K562 (cell line): ENCODE results near the gene NRF1. TPM values are rescaled to one million over a fixed set of nuclear protein-coding genes. Genes with fewer than 3 reads are reported as not detected.

Source experiments
- ATAC-seq: fragments of 200-7000 bp; cut with Tn5 transposase; 3 replicates; pipeline ENCODE4 v1.9.1; 2020; ENCODE audit warnings: moderate library complexity
- BruUV-seq: library from RNA; stranded (reverse); fragments of 400-500 nt; replicated peaks from 2 replicates; lab custom pipeline; 2021; lab: Mats Ljungman, UMichigan
- CTCF ChIA-PET: fragments of 300-600 bp; formaldehyde crosslinking; extraction: SDS; loops from one replicate; lab custom pipeline; 2021; ENCODE audit warnings: low intra/inter-chr PET ratio; lab: Yijun Ruan, JAX
- POLR2A ChIA-PET: fragments of 300-600, 350-650 bp; sonication (Branson Sonifier 250); formaldehyde crosslinking; extraction: SDS; loops from one replicate; lab custom pipeline; 2021; ENCODE audit warnings: antibody characterized with exemption, inconsistent platforms; lab: Yijun Ruan, JAX
- DNase-seq, 4 experiments: peaks; one replicate each; pipeline versions ENCODE4 v3.0.0 to v3.0.0-alpha.2; 2011 to 2018; ENCODE audit warnings: low spot score in 3 of 4, mixed read lengths in 3 of 4; ENCODE audit errors: extremely low read depth in 1 of 4
- FAIRE-seq: peaks from 2 replicates; lab custom pipeline; 2011; peaks lifted over from hg19 to GRCh38; lab: Jason Lieb, UNC
- H2AFZ ChIP-seq: 2 replicates; pipeline ENCODE4 v1.6.0; 2011; ENCODE audit warnings: low read depth, low read length, control low read depth, inconsistent platforms
- H3K27ac ChIP-seq: fragments of 200-600 bp; 3 replicates; pipeline ENCODE4 v1.8.0; 2011; ENCODE audit warnings: low read depth, mild to moderate bottlenecking, control low read depth, inconsistent platforms, low read length, moderate library complexity, mixed read lengths; ENCODE audit errors: extremely low read depth
- H3K27me3 ChIP-seq, 2 experiments: fragments of 300-600 bp in 1 of 2; 2 replicates in 1 of 2; 3 replicates in 1 of 2; pipeline versions ENCODE4 v1.6.0 to v1.8.0; 2011; ENCODE audit warnings: inconsistent platforms in 2 of 2, low read length in 2 of 2, mild to moderate bottlenecking in 1 of 2, mixed read lengths in 1 of 2, moderate library complexity in 1 of 2; ENCODE audit not compliant: control insufficient read depth in 2 of 2, insufficient read depth in 2 of 2
- H3K36me3 ChIP-seq: fragments of 300-600 bp; 3 replicates; pipeline ENCODE4 v1.8.0; 2011; ENCODE audit warnings: mild to moderate bottlenecking, low read length, inconsistent platforms; ENCODE audit not compliant: control insufficient read depth, insufficient read depth
- H3K4me1 ChIP-seq, 2 experiments: fragments of 200-600 bp in 1 of 2; replicated peaks in 1 of 2; 2 replicates in 1 of 2; 3 replicates in 1 of 2; pipeline versions ENCODE4 v1.5.1 to v1.8.0; 2011; ENCODE audit warnings: inconsistent platforms in 2 of 2, low read length in 2 of 2, mild to moderate bottlenecking in 1 of 2, mixed read lengths in 1 of 2, moderate library complexity in 1 of 2; ENCODE audit not compliant: control insufficient read depth in 2 of 2, insufficient read depth in 2 of 2
- H3K4me2 ChIP-seq: 2 replicates; pipeline ENCODE4 v1.6.1; 2011; ENCODE audit warnings: low read length, control low read depth, inconsistent platforms, mixed read lengths; ENCODE audit not compliant: insufficient read depth
- H3K4me3 ChIP-seq: fragments of 200-600 bp; sonication (generic), shearing (Covaris generic); 2 replicates; pipeline ENCODE4 v1.5.1; 2016; ENCODE audit warnings: control low read depth, inconsistent platforms
- H3K79me2 ChIP-seq: fragments of 200-600 bp; 3 replicates; pipeline ENCODE4 v1.8.0; 2011; ENCODE audit warnings: low read length, inconsistent platforms; ENCODE audit not compliant: control insufficient read depth, insufficient read depth
- H3K9ac ChIP-seq, 2 experiments: 2 replicates each; pipeline versions ENCODE4 v1.6.0 to v1.6.1; 2011; ENCODE audit warnings: low read depth in 2 of 2, low read length in 2 of 2, control low read depth in 1 of 2, inconsistent platforms in 1 of 2, mild to moderate bottlenecking in 1 of 2, mixed read lengths in 1 of 2; ENCODE audit not compliant: insufficient read depth in 1 of 2
- H3K9me1 ChIP-seq: one replicate; pipeline ENCODE4 v1.6.0; 2011; ENCODE audit warnings: inconsistent platforms, mild to moderate bottlenecking, low read length, moderate library complexity; ENCODE audit not compliant: control insufficient read depth, insufficient read depth
- H3K9me3 ChIP-seq: replicated peaks from 2 replicates; pipeline ENCODE4 v1.5.1; 2011; ENCODE audit warnings: low read depth, low read length, inconsistent platforms; ENCODE audit not compliant: control insufficient read depth, insufficient read depth
- H4K20me1 ChIP-seq: replicated peaks from 2 replicates; pipeline ENCODE4 v1.6.1; 2011; ENCODE audit warnings: low read length, inconsistent platforms, mixed read lengths; ENCODE audit not compliant: control insufficient read depth, insufficient read depth
- CCAR2 ChIP-seq: fragments of 200-400 bp; formaldehyde crosslinking; IDR thresholded peaks from 2 replicates; pipeline ENCODE4 v1.6.1; 2017; ENCODE audit warnings: mild to moderate bottlenecking, low read depth, low read length
- CTBP1 ChIP-seq: fragments of 450-650 bp; IDR thresholded peaks from 2 replicates; pipeline ENCODE4 v1.6.1; 2016; ENCODE audit warnings: borderline replicate concordance
- ILF3 ChIP-seq: fragments of 450-650 bp; IDR thresholded peaks from 2 replicates; pipeline ENCODE4 v1.6.1; 2018; ENCODE audit warnings: antibody characterized with exemption, mild to moderate bottlenecking, moderate library complexity, borderline replicate concordance
- KLF6 ChIP-seq: fragments of 250-450 bp; sonication (Bioruptor Pico); IDR thresholded peaks from 2 replicates; pipeline ENCODE4 v1.4.0; 2020; ENCODE audit warnings: mild to moderate bottlenecking, moderate library complexity, borderline replicate concordance
- NFRKB ChIP-seq: fragments of 450-650 bp; IDR thresholded peaks from 2 replicates; pipeline ENCODE4 v1.6.1; 2016; ENCODE audit warnings: low read depth
- RBFOX2 ChIP-seq: fragments of 200-400 bp; formaldehyde crosslinking; IDR thresholded peaks from 2 replicates; pipeline ENCODE4 v1.6.1; 2017; ENCODE audit warnings: low read depth, mild to moderate bottlenecking, low read length, moderate library complexity
- ZBTB11 ChIP-seq, 3 experiments: fragments of 200-800 bp in 1 of 3; fragments of 250-450 bp in 1 of 3; fragments of 450-650 bp in 1 of 3; sonication (Bioruptor Pico) in 1 of 3; sonication (Bioruptor generic) in 1 of 3; formaldehyde crosslinking in 1 of 3; IDR thresholded peaks; 2 replicates each; pipeline versions ENCODE4 v1.6.1 to v1.8.0; 2016 to 2022; ENCODE audit warnings: mild to moderate bottlenecking in 2 of 3, missing genetic modification characterization in 2 of 3, missing compliant biosample characterization in 1 of 3, moderate library complexity in 1 of 3
- ZNF23 ChIP-seq: fragments of 250-450 bp; sonication (Bioruptor Pico); IDR thresholded peaks from 2 replicates; pipeline ENCODE4 v1.4.0; 2020; ENCODE audit warnings: mild to moderate bottlenecking
- WGBS: fragments of 100-300 bp; shearing (Covaris generic); methylation state at CpG from one replicate; pipeline ENCODE4 v1.1.6; 2016; ENCODE audit warnings: low coverage, mixed read lengths; ENCODE audit not compliant: insufficient coverage; ENCODE audit errors: missing lambda C conversion rate; 5-methylcytosine and 5-hydroxymethylcytosine counted together
- in situ Hi-C: fragments of 300-500 bp; cut with MboI; formaldehyde crosslinking; loops from 4 replicates; pipeline ENCODE4 v1.15.0; 2018; ENCODE audit warnings: inconsistent platforms, mixed read lengths
- intact Hi-C: fragments of 100-400 bp; cut with micrococcal nuclease; formaldehyde crosslinking; loops from 2 replicates; pipeline ENCODE4 v1.14.2; 2022
- polyA plus RNA-seq, 8 experiments: library from polyadenylated mRNA; depleted of rRNA in 4 of 8; stranded (reverse) in 5 of 8; unstranded in 3 of 8; fragments of >200 nt; fragmentation: Nextera tagmentation in 2 of 8; fragmentation: Illumina TruSeq in 1 of 8; extraction: Ambion mirVana in 2 of 8; extraction: Trizol in 1 of 8; gene quantifications; 2 replicates each; pipeline versions ENCODE4 v1.2.1 to v1.2.3, GENCODE V29; 2011 to 2014; ENCODE audit warnings: inconsistent platforms in 1 of 8, missing spikeins in 1 of 8
- total RNA-seq, 7 experiments: library from RNA; depleted of rRNA in 6 of 7; stranded (reverse); fragments of >200 nt in 6 of 7; fragmentation: Illumina TruSeq in 2 of 7; extraction: Trizol in 2 of 7; gene quantifications; 2 replicates each; pipeline versions ENCODE4 v1.2.1 to v1.2.3, GENCODE V29; 2011 to 2021; ENCODE audit warnings: low replicate concordance in 1 of 7
- TF ChIP-seq, protein P1 (sequence below): IDR thresholded peaks from 2 replicates; pipeline ENCODE4 v1.6.1; 2011; ENCODE audit warnings: borderline replicate concordance, low read depth, mild to moderate bottlenecking, moderate library complexity, low read length; ENCODE audit not compliant: insufficient read depth, poor library complexity, severe bottlenecking
- TF ChIP-seq, protein P2 (sequence below): fragments of 450-650 bp; IDR thresholded peaks from 2 replicates; pipeline ENCODE4 v1.6.1; 2018; ENCODE audit not compliant: partially characterized antibody

The NRF1 gene
- total and polyA plus RNA-seq, 9 of the 15 experiments (the other 6 are each of a cell fraction or from before 2014, with no cell fraction given), result 8.6 to 28.8 (median 20.3) TPM

- BruUV-seq, result no TSS peak
- peak overlapping the region; percentile 97 for H2AFZ ChIP-seq
- WGBS, result under 1% methylated on average over 47 of the region's 64 CpGs
- no peaks in the 10 kb centered on the region for H3K27me3 ChIP-seq
- peak overlapping the region; percentile 93 for H3K4me3 ChIP-seq
- peak overlapping the region; percentile 86 for H3K4me2 ChIP-seq
- no peaks in the 10 kb centered on the region for H3K9me1 ChIP-seq
- H3K9me3 ChIP-seq, result no peaks in the 10 kb centered on the region
- DNase-seq (peak in 2 of 4 experiments; percentile 96 to 99), ATAC-seq (peak; percentile 91), FAIRE-seq (peak; percentile 90)
- in situ Hi-C loops, result no loop called here
- H3K27ac ChIP-seq, result peak overlapping the region; percentile 78
- no peaks in the 10 kb centered on the region for H3K36me3 ChIP-seq
- H3K4me1 ChIP-seq, result peaks cover 13 to 75% of the 10 kb centered on the region in 2 experiments; a peak in 3 of 5 replicates
- intact Hi-C loops, result no loop called here
- ChIA-PET CTCF (no interaction called here), POLR2A (interaction anchor here (0.7 to 1.0 kb wide), 4 partner anchors 8 to 143 kb away, joined by 3 to 5 read pairs (median 4); no protein-coding TSS in a partner anchor)
- H4K20me1 ChIP-seq, result no peaks in the 10 kb centered on the region; the same call in 1 of the 2 replicates
- H3K9ac ChIP-seq, result peak overlapping the region; percentile 52 to 97
- H3K79me2 ChIP-seq, result peaks cover 23% of the 10 kb centered on the region; the same call in 2 of the 3 replicates
- TF ChIP-seq ILF3 (no peak), NFRKB (peak; percentile 49; the same call in 1 of the 2 replicates), ZNF23 (CRISPR knock-in tag) (no peak), KLF6 (CRISPR knock-in tag) (no peak), ZBTB11 (CRISPR knock-in tag; IDR thresholded peaks at IDR 0.05) (0 out of 6 replicates have a peak, but pooled peaks of 1 of the 3 experiments have one; percentile 6), CCAR2 (no peak), RBFOX2 (peak; percentile 79), CTBP1 (0 out of 2 replicates have a peak, but pooled peaks have one; percentile 70)
- TF ChIP-seq, protein P1, sequence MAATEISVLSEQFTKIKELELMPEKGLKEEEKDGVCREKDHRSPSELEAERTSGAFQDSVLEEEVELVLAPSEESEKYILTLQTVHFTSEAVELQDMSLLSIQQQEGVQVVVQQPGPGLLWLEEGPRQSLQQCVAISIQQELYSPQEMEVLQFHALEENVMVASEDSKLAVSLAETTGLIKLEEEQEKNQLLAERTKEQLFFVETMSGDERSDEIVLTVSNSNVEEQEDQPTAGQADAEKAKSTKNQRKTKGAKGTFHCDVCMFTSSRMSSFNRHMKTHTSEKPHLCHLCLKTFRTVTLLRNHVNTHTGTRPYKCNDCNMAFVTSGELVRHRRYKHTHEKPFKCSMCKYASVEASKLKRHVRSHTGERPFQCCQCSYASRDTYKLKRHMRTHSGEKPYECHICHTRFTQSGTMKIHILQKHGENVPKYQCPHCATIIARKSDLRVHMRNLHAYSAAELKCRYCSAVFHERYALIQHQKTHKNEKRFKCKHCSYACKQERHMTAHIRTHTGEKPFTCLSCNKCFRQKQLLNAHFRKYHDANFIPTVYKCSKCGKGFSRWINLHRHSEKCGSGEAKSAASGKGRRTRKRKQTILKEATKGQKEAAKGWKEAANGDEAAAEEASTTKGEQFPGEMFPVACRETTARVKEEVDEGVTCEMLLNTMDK, result peak; percentile 1
- TF ChIP-seq, protein P2, sequence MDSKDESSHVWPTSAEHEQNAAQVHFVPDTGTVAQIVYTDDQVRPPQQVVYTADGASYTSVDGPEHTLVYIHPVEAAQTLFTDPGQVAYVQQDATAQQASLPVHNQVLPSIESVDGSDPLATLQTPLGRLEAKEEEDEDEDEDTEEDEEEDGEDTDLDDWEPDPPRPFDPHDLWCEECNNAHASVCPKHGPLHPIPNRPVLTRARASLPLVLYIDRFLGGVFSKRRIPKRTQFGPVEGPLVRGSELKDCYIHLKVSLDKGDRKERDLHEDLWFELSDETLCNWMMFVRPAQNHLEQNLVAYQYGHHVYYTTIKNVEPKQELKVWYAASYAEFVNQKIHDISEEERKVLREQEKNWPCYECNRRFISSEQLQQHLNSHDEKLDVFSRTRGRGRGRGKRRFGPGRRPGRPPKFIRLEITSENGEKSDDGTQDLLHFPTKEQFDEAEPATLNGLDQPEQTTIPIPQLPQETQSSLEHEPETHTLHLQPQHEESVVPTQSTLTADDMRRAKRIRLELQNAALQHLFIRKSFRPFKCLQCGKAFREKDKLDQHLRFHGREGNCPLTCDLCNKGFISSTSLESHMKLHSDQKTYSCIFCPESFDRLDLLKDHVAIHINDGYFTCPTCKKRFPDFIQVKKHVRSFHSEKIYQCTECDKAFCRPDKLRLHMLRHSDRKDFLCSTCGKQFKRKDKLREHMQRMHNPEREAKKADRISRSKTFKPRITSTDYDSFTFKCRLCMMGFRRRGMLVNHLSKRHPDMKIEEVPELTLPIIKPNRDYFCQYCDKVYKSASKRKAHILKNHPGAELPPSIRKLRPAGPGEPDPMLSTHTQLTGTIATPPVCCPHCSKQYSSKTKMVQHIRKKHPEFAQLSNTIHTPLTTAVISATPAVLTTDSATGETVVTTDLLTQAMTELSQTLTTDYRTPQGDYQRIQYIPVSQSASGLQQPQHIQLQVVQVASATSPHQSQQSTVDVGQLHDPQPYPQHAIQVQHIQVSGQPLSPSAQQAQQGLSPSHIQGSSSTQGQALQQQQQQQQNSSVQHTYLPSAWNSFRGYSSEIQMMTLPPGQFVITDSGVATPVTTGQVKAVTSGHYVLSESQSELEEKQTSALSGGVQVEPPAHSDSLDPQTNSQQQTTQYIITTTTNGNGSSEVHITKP, result peak; percentile 61
These were observed 168.9 kb downstream of the NRF1 start for GRCh38 chr7:129780257-129780973.
